Measurements from ENCODE around the gene WRAP73.

The WRAP73 gene

DNA sequence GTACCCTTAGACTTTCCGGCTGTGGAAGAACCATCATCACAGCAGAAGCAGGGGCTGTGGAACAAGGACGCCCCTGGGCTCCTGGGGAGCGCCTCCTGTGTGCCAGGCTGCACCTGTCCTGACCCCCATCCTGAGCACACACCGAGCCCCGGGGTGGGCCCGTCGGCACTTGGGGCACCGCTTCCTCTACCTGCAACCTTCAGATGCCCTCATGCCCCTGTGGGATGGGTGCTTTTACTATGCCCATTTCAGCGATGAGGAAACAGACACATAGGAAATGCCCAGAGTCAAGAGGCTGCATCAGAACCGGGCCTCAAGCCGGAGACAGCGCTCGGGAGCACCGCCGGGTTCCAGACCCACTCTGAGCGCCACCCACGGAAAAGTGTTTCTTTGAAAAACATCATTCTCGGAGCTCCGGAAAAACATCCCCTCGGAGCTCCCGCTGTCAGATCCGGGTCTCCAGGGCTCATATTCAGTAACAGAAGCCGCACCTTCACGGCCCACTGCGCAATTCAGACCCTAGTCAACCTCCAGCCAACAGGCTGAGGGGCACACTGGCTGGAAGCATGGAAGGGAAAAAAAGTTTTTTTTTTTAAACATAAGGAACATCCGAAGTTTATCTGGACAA, 17.1 kb downstream of the WRAP73 start:
- no peaks in the 10 kb centered on the region for H3K9me3 ChIP-seq
- H3K36me3 ChIP-seq = peaks cover 83 to 100% (median 95%) of the 10 kb centered on the region in 3 donors
- TF ChIP-seq, protein P1, sequence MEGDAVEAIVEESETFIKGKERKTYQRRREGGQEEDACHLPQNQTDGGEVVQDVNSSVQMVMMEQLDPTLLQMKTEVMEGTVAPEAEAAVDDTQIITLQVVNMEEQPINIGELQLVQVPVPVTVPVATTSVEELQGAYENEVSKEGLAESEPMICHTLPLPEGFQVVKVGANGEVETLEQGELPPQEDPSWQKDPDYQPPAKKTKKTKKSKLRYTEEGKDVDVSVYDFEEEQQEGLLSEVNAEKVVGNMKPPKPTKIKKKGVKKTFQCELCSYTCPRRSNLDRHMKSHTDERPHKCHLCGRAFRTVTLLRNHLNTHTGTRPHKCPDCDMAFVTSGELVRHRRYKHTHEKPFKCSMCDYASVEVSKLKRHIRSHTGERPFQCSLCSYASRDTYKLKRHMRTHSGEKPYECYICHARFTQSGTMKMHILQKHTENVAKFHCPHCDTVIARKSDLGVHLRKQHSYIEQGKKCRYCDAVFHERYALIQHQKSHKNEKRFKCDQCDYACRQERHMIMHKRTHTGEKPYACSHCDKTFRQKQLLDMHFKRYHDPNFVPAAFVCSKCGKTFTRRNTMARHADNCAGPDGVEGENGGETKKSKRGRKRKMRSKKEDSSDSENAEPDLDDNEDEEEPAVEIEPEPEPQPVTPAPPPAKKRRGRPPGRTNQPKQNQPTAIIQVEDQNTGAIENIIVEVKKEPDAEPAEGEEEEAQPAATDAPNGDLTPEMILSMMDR (IDR thresholded peaks at IDR 0.05) = no peak
- H3K27ac ChIP-seq = no peak overlapping the region
- H3K4me3 ChIP-seq = no peak overlapping the region
- H3K4me1 ChIP-seq = no peaks in the 10 kb centered on the region
- no peaks in the 10 kb centered on the region for H3K27me3 ChIP-seq
- no peak for DNase-seq
- intact Hi-C loops (cut with DNase I; ENCODE audit: low total_unique reads) = no loop called here

DNA sequence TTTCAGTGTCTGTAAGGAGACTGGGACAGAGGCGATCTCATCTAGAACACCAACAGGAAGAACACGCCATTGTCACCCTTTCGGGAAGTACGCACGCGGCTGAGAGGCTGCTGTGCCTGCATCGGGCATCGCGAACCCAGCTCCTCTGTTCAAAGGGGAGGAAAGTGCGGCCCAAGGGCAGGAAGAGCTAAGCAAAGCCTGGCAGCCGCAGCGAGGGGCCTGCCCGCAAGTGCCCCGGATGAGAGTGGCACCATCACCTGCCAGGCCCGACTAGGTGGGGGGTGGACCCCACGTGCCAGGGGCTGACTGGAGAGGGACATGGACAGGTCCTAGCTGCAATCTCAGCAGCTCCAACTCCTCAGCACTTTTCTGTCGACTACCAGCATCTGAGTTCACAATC, 17.6 kb downstream of the WRAP73 start:
- no peak for DNase-seq
- no peaks in the 10 kb centered on the region for H3K27me3 ChIP-seq
- no peak overlapping the region for H3K4me3 ChIP-seq
- no peaks in the 10 kb centered on the region for H3K9me3 ChIP-seq
- H3K4me1 ChIP-seq = no peaks in the 10 kb centered on the region
- intact Hi-C loops (cut with DNase I; ENCODE audit: low total_unique reads) = no loop called here
- TF ChIP-seq, protein P1 (IDR thresholded peaks at IDR 0.05) = no peak
- no peak overlapping the region for H3K27ac ChIP-seq
- peaks cover 82 to 100% (median 95%) of the 10 kb centered on the region in 3 donors for H3K36me3 ChIP-seq

DNA sequence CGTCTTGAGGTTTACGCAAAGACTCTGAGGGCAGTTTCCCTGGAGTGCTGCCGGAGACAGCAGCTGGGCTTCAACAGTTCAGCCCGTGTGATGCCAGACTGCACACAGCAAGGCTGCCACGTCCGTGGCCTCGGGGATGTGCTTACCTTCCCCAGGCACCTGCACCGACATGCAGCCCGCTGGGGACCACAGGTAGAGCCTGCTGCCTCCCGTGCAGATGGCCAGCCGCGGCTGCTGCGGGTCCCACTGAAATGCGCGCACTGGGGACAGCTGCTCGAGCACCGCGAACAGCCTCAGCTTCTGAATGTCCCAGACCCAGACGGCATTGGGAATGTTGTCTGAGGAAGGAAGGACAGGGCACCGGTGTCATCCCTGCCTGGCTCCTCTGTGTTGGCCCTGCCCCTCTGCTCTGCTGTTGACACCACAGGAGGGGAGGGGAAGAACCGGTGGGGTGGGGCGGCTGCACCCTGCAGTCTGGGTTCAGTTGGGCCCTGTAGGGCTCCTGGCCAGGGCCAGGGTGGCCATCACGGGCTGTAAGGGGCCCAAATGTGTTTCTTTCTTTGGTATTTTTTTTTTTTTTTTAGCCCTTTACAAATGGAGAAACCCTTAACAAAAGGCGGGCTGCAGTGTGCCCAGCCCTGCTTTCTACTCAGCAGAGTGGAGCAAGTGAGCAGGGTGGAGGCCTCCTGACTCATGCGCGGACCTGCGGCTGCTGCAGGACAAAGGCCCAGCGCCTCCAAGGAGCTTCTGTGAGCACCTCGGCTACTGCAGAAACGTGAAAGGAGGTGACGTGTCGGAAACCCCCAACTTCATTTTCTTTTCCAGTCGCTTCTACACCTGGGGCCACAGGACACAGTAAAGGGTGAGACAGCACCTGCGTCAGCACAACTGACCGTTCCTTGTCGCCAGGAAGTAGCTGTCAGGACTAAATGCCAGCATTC, 18.3 kb downstream of the WRAP73 start:
- intact Hi-C loops (cut with DNase I; ENCODE audit: low total_unique reads) = no loop called here
- TF ChIP-seq, protein P1 (IDR thresholded peaks at IDR 0.05) = no peak
- Histone ChIP-seq H3K4me3 (no peak overlapping the region), H3K9me3 (no peaks in the 10 kb centered on the region), H3K27ac (no peak overlapping the region), H3K36me3 (peaks cover 75 to 96% (median 88%) of the 10 kb centered on the region in 3 donors), H3K27me3 (no peaks in the 10 kb centered on the region), H3K4me1 (no peaks in the 10 kb centered on the region)
- DNase-seq = no peak

DNA sequence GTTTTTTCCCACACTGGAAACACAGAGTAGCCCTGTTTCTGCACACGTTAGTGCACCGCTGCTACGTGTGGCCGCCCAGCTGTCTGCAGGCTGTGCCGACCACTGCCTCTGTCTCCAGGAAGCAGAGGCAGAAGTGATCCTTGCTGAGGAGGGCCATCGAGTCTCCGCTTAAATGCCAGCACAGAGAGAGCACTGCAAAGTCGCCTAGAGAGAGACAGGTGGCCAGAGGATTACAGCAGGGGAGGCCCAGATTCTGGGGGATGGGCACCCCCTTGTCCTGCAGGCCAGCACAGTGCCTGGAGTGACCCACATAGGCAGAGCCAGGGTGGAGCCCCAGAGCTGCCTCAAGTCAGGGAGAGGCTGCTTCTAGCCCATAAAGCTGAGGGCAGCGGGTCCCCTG, 19.0 kb downstream of the WRAP73 start:
- TF ChIP-seq, protein P1 (IDR thresholded peaks at IDR 0.05) = no peak
- Histone ChIP-seq H3K9me3 (no peaks in the 10 kb centered on the region), H3K36me3 (peaks cover 69 to 89% (median 82%) of the 10 kb centered on the region in 3 donors), H3K27ac (no peak overlapping the region), H3K4me3 (no peak overlapping the region), H3K27me3 (no peaks in the 10 kb centered on the region), H3K4me1 (peaks cover 0 to 3% (median 2%) of the 10 kb centered on the region in 4 donors)
- no peak for DNase-seq
- intact Hi-C loops (cut with DNase I; ENCODE audit: low total_unique reads) = no loop called here

DNA sequence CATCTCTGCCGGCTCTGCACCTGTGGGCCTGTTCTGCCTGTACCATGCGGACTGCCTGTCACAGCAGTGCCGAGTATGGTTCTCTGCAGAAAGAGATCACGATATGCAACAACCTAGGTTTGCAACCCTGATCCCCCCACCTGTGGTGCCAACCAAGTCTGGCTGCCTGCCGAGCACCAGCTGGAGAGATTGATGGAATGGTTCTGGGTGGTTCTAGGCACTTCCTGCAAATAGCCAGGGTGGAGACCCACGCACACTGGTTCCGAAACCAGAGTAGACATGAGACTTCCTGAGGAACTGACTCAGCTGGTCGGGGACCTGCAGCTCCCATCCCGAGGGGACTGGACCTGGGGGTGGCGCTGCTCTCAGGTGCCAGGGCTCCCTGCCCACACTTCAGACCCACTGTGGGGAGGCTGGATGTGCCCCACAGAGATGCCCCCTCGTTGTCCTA, 19.7 kb downstream of the WRAP73 start:
- intact Hi-C loops (cut with DNase I; ENCODE audit: low total_unique reads) = no loop called here
- H3K9me3 ChIP-seq = no peaks in the 10 kb centered on the region
- H3K4me1 ChIP-seq = peaks cover 0 to 10% (median 8%) of the 10 kb centered on the region in 4 donors
- no peak overlapping the region for H3K27ac ChIP-seq
- TF ChIP-seq, protein P1 (IDR thresholded peaks at IDR 0.05) = no peak
- no peak overlapping the region for H3K4me3 ChIP-seq
- H3K27me3 ChIP-seq = no peaks in the 10 kb centered on the region
- peaks cover 66 to 82% (median 77%) of the 10 kb centered on the region in 3 donors for H3K36me3 ChIP-seq
- DNase-seq = no peak
